ENCODE results near the gene ZNF814. TPM values are rescaled to one million over a fixed set of nuclear protein-coding genes. Genes with fewer than 3 reads are reported as not detected.
A peak's percentile ranks its signal among the peaks of the same experiment; 100 is the strongest.
"Not testable (repeated sequence)": the region's sequence is repeated elsewhere in the genome, so short reads cannot be mapped to it uniquely, and the experiment has no call there.

Gene ZNF814
- total and polyA plus RNA-seq, 2 experiments from 2014 or later: 80.4 to 86.9 TPM

DNA sequence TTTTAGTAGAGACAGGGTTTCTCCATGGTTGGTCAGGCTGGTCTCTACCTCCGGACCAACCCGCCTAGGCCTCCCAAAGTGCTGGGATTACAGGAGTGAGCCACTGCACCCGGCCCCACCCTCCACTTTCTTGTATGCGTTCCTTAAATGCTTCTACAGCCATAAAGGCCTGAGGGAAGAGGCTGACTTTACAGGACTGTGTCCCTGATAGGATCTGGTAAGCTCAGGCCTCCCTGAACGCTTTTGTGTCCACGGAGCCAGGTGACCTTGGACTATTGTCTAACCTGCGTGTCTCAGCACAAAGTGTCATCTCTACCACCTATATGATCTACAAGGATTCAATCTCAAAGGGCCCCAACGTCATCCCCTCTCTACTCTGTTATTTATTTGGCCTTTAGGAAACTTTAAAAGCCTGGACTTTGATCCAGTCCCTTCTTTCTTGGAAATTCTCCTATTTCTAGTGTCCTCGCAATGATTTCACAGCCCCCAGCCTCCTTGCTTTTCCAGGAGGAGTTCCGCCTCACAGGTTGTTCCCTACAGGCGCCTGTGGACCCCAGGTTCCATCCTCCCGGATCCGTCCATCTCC lies 74.8 kb downstream of the ZNF814 start (continued):
- TF ChIP-seq, protein P1, sequence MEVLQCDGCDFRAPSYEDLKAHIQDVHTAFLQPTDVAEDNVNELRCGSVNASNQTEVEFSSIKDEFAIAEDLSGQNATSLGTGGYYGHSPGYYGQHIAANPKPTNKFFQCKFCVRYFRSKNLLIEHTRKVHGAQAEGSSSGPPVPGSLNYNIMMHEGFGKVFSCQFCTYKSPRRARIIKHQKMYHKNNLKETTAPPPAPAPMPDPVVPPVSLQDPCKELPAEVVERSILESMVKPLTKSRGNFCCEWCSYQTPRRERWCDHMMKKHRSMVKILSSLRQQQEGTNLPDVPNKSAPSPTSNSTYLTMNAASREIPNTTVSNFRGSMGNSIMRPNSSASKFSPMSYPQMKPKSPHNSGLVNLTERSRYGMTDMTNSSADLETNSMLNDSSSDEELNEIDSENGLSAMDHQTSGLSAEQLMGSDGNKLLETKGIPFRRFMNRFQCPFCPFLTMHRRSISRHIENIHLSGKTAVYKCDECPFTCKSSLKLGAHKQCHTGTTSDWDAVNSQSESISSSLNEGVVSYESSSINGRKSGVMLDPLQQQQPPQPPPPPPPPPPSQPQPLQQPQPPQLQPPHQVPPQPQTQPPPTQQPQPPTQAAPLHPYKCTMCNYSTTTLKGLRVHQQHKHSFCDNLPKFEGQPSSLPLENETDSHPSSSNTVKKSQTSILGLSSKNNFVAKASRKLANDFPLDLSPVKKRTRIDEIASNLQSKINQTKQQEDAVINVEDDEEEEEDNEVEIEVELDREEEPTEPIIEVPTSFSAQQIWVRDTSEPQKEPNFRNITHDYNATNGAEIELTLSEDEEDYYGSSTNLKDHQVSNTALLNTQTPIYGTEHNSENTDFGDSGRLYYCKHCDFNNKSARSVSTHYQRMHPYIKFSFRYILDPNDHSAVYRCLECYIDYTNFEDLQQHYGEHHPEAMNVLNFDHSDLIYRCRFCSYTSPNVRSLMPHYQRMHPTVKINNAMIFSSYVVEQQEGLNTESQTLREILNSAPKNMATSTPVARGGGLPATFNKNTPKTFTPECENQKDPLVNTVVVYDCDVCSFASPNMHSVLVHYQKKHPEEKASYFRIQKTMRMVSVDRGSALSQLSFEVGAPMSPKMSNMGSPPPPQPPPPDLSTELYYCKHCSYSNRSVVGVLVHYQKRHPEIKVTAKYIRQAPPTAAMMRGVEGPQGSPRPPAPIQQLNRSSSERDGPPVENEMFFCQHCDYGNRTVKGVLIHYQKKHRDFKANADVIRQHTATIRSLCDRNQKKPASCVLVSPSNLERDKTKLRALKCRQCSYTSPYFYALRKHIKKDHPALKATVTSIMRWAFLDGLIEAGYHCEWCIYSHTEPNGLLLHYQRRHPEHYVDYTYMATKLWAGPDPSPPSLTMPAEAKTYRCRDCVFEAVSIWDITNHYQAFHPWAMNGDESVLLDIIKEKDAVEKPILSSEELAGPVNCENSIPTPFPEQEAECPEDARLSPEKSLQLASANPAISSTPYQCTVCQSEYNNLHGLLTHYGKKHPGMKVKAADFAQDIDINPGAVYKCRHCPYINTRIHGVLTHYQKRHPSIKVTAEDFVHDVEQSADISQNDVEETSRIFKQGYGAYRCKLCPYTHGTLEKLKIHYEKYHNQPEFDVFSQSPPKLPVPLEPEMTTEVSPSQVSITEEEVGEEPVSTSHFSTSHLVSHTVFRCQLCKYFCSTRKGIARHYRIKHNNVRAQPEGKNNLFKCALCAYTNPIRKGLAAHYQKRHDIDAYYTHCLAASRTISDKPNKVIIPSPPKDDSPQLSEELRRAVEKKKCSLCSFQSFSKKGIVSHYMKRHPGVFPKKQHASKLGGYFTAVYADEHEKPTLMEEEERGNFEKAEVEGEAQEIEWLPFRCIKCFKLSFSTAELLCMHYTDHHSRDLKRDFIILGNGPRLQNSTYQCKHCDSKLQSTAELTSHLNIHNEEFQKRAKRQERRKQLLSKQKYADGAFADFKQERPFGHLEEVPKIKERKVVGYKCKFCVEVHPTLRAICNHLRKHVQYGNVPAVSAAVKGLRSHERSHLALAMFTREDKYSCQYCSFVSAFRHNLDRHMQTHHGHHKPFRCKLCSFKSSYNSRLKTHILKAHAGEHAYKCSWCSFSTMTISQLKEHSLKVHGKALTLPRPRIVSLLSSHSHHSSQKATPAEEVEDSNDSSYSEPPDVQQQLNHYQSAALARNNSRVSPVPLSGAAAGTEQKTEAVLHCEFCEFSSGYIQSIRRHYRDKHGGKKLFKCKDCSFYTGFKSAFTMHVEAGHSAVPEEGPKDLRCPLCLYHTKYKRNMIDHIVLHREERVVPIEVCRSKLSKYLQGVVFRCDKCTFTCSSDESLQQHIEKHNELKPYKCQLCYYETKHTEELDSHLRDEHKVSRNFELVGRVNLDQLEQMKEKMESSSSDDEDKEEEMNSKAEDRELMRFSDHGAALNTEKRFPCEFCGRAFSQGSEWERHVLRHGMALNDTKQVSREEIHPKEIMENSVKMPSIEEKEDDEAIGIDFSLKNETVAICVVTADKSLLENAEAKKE (CRISPR knock-in tag; IDR thresholded peaks at IDR 0.05): no peak
- TF ChIP-seq POLR2AphosphoS5 (IDR thresholded peaks at IDR 0.05; ENCODE audit: low read depth): no peak

GRCh38 chr19:57812975-57813820 lies 75.6 kb downstream of the ZNF814 start:
- not testable (repeated sequence) for H3K27me3 ChIP-seq (ENCODE audit: insufficient read depth); H3K27ac ChIP-seq (ENCODE audit: low read depth); H3K27ac Mint-ChIP-seq; H2AFZ ChIP-seq; H3K9me3 Mint-ChIP-seq; H3K4me1 ChIP-seq (ENCODE audit: insufficient read depth); H3K27me3 Mint-ChIP-seq (ENCODE audit: insufficient read depth, low read depth, poor library complexity); DNase-seq (ENCODE audit: low spot score); H3K9me2 ChIP-seq (ENCODE audit: insufficient read depth); ATAC-seq; H3F3A ChIP-seq (replicated peaks; ENCODE audit: low read depth)
- Histone ChIP-seq H3K4me3 (peak overlapping the region; percentile 84), H4K20me1 (replicated peaks; ENCODE audit: insufficient read depth) (peaks cover 15% of the 10 kb centered on the region), H3K4me2 (peak overlapping the region; percentile 97), H3K36me3 (ENCODE audit: insufficient read depth) (peaks cover 23% of the 10 kb centered on the region), H3K79me2 (replicated peaks; ENCODE audit: insufficient read depth) (peaks cover 45% of the 10 kb centered on the region)
- Mint-ChIP-seq H3K4me1 (peaks cover 26% of the 10 kb centered on the region), H3K4me3 (peak overlapping the region; percentile 60), H3K36me3 (ENCODE audit: low read depth) (peaks cover 33% of the 10 kb centered on the region)
